Stimulated activated CD8-positive, alpha-beta memory T cell treated with anti-CD3 and anti-CD28 coated beads, Interleukin-2, amount 100 ng/mL, for 48 hours (primary cell): ENCODE data around the gene CDX1.

Source experiments
- DNase-seq, 2 donors: peaks; one replicate each; pipeline ENCODE4 v3.0.0-alpha.2; 2020; ENCODE audit warnings: low read depth in 2 of 2

CDX1 gene

GRCh38 chr5:150163035-150163434 is 3.5 kb upstream of the CDX1 start:
- no peak for DNase-seq

- DNase-seq, result no peak
Measured at GRCh38 chr5:150163547-150164059, 3.0 kb upstream of the CDX1 start.

GRCh38 chr5:150164211-150164980 is 2.2 kb upstream of the CDX1 start:
- no peak for DNase-seq

DNA sequence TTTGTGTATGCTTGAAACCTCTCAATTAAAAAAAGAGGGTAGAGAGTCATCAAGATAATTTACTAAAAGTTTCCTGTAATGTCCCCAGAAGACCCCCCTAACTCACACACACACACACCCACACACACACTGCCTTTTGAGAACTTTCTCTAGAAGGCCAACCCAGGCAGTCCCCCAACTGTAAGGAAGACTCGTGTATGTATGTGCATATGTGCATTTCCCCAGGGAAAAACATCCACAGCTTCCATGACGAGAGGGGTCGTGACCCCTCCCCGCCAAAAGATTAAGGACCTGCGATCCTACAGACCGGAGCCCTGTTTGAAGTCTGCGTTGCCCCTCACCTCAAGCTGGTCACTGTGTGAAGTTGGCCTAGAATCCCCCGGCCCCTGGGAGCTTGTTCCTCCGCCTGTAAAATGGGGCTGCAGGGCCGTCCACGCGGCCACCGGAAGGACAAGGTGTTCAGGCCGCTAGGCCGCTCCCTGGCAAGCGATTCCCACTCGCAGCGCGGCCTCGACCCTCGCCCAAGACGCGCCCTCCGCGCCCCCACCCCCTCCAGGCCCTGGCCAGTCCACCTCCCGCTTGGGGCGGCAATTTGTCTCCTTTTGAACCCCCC is 435 bp upstream of the CDX1 start:
- DNase-seq, result no peak

GRCh38 chr5:150167512-150167850 is 903 bp downstream of the CDX1 start:
- DNase-seq, result no peak

- no peak for DNase-seq
Measured at GRCh38 chr5:150167908-150168307, 1.3 kb downstream of the CDX1 start.

- DNase-seq, result no peak
Measured at GRCh38 chr5:150168864-150169263, 2.3 kb downstream of the CDX1 start.

- DNase-seq, result no peak
Measured at GRCh38 chr5:150172145-150172544, 5.6 kb downstream of the CDX1 start.

DNA sequence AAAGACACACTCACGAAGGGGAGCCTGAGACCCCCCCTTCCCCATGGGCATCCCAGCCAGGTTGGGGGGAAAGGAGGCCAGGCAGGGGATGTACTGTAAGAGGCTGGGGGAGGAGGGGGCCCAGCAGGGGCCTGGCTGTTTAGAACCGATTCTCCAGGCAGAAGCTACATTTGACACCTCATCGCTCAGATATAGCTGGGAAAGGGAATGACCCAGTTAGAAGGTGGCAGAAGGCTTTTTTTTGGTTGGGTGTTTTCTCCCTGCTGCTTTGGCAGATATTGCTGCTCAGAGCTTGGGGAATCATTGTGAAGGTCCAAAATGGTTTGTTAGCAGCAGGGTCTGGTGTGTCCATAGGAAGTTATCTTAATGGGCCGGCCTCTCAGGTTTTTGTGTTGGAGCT is 6.0 kb downstream of the CDX1 start:
- no peak for DNase-seq

DNA sequence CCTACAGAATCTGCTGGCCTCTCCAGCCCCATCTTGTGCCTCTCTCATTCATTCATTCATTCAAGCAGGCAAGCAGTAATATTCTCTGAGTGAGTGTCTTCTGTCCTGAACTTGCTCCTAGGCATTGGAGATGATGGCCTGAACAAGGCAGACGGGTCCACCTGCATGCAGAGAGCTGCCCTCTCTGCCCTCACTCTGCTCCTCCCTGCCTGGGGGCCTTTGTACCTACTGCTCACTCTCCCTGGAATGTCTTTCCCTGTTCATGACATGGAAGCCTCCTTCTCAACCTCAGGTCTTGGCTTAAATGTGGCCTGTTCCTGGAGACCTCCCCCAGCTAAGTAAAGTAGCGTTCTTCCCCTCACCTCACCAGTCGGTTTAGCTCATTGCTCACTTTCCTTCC is 6.6 kb downstream of the CDX1 start:
- DNase-seq, result no peak

- no peak for DNase-seq
Measured at GRCh38 chr5:150174285-150174684, 7.7 kb downstream of the CDX1 start.

- no peak for DNase-seq
Measured at GRCh38 chr5:150175076-150175475, 8.5 kb downstream of the CDX1 start.

DNA sequence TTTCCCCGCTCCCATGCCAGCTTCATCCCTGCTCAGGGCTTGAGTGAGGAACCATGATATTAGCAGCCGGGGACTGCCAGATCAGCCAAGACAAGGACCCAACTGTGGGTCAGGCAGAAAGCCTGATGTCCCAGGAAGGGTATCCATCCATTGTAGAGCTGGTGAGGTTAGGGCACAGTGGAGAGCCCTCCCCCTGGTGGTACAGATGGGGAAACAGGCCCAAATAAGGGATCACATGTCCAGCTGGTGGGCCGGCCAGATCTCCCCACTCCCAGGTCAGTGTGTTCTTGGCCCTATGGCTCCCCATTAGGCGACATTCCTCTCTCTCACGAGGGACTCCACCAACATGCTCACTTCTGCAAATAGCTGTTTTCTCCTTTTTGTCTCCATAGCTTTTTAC is 9.0 kb downstream of the CDX1 start:
- no peak for DNase-seq

DNA sequence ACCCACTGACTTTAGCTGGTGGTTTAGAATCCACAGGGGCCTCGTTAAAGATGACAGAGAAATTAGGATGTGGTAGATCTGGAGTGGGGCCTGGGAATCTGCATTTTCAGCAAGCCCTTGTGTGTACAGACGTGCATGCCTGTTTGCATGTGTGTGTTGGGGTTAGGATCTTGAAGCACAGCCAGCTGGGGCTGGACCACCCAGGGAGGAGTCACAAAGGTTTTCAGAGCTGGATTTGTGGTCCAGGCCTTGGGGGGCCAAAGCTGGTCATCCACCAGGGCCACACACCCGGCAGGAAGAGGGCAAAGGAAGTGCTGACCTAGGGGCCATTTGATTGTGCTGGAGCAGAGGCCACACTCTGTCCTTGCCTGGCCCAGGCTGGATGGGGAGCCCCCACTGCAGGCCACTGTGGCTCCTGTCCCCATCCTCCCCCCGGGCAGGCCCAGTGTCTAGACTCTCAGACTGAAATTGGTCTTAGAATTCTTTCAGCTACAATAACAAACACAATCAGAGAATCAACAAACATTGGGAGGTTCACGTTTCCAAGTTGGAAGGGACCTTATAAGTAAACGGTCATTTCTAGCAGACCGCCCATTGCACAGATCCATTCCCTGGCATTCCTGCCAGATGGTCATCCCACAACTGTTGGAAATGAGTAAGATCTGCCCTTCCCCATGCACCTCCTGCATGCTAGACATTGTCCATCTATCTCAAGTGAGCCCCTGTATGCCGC is 10.3 kb downstream of the CDX1 start:
- DNase-seq, result no peak

- no peak for DNase-seq
Measured at GRCh38 chr5:150177721-150178120, 11.1 kb downstream of the CDX1 start.

GRCh38 chr5:150178262-150178661 is 11.7 kb downstream of the CDX1 start:
- DNase-seq, result no peak

- DNase-seq, result no peak
Measured at GRCh38 chr5:150179019-150179620, 12.5 kb downstream of the CDX1 start.

- DNase-seq, result no peak
Measured at GRCh38 chr5:150180241-150181026, 13.9 kb downstream of the CDX1 start.

GRCh38 chr5:150181027-150181426 is 14.4 kb downstream of the CDX1 start:
- DNase-seq, result no peak

GRCh38 chr5:150181766-150182545 is 15.4 kb downstream of the CDX1 start:
- no peak for DNase-seq

GRCh38 chr5:150182774-150183173 is 16.2 kb downstream of the CDX1 start:
- no peak for DNase-seq
